ENCODE measurements around the gene KAZALD1. TPM values are rescaled to one million over a fixed set of nuclear protein-coding genes. Genes with fewer than 3 reads are reported as not detected.

The KAZALD1 gene
- polyA plus RNA-seq, 1 experiment: 10.8 TPM

DNA sequence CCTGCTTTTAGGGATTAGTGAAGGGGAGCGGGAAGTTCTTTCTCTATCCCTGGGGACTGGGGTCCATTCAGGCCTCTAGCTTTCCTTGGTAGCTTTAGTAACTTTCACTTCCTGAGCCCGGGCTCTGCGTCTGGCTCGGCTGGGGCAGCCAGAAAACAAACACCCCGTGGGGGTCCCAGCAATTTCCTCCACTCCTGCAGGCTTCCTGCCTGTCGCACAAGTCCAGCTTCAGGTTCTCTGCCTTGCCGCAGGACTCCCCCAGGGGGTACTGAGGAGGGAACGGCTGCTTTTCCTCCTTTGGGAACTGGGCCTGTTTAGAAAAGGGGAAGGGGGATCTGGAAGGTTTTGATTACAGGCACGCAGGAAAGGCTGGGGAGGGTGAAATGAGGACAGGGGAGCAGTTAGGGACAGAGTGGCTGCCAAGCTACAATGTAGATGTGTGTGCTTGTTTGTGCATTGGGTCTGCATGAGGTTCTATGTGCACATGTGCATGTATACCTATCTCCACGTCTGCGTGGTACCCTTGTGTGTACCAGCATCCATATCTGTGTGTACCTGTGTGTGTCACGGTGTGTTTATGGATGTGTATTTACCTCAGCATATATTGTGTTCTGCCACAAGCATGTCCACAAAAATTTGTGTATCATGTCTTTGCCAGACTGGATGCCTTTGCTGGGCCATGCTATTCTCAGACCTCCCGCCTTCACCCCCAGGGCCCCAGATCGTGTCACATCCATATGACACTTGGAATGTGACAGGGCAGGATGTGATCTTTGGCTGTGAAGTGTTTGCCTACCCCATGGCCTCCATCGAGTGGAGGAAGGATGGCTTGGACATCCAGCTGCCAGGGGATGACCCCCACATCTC lies 2.0 kb downstream of the KAZALD1 start:
- TF ChIP-seq, protein P1, sequence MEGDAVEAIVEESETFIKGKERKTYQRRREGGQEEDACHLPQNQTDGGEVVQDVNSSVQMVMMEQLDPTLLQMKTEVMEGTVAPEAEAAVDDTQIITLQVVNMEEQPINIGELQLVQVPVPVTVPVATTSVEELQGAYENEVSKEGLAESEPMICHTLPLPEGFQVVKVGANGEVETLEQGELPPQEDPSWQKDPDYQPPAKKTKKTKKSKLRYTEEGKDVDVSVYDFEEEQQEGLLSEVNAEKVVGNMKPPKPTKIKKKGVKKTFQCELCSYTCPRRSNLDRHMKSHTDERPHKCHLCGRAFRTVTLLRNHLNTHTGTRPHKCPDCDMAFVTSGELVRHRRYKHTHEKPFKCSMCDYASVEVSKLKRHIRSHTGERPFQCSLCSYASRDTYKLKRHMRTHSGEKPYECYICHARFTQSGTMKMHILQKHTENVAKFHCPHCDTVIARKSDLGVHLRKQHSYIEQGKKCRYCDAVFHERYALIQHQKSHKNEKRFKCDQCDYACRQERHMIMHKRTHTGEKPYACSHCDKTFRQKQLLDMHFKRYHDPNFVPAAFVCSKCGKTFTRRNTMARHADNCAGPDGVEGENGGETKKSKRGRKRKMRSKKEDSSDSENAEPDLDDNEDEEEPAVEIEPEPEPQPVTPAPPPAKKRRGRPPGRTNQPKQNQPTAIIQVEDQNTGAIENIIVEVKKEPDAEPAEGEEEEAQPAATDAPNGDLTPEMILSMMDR (IDR thresholded peaks at IDR 0.05; ENCODE audit: low read depth, low read length): no peak
- Histone ChIP-seq H3K9me3 (ENCODE audit: control insufficient read depth, insufficient read depth, low read length) (no peaks in the 10 kb centered on the region; the same call in 1 of the 2 replicates), H3K27ac (ENCODE audit: low read depth, low read length) (no peak overlapping the region), H3K27me3 (ENCODE audit: control insufficient read depth, insufficient read depth, low read length) (no peaks in the 10 kb centered on the region), H3K4me3 (ENCODE audit: low read depth, low read length) (no peak overlapping the region)
- CTCF ChIA-PET: interaction anchor here (0.5 to 16.2 kb wide), 4 partner anchors 18 to 507 kb away, joined by 3 to 414 read pairs (median 9); no protein-coding TSS in a partner anchor
- no peak for DNase-seq (ENCODE audit: low read depth, low spot score)
- POLR2A ChIA-PET: interaction anchor here (0.9 to 4.0 kb wide), 2 partner anchors 21 to 78 kb away, joined by 3 to 30 read pairs; no protein-coding TSS in a partner anchor

DNA sequence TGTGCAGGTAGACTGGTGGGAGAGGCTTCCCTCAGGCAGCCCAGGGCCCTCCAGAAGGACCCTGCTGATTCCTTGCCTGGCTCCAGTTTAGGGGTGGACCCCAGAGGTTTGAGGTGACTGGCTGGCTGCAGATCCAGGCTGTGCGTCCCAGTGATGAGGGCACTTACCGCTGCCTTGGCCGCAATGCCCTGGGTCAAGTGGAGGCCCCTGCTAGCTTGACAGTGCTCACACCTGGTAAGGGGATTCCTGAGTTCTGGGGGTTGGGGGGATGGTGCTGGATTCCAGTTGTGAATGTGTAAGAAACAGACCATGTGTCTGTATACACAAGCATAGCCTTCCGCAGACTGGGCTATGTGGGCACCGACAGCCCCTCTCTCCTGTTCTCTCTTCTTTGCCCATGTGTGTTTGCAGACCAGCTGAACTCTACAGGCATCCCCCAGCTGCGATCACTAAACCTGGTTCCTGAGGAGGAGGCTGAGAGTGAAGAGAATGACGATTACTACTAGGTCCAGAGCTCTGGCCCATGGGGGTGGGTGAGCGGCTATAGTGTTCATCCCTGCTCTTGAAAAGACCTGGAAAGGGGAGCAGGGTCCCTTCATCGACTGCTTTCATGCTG lies 2.7 kb downstream of the KAZALD1 start:
- CTCF ChIA-PET: interaction anchor here (1.3 to 16.2 kb wide), 3 partner anchors 9 to 46 kb away, joined by 3 to 414 read pairs (median 32); no protein-coding TSS in a partner anchor
- TF ChIP-seq, protein P1 (IDR thresholded peaks at IDR 0.05; ENCODE audit: low read depth, low read length): no peak
- POLR2A ChIA-PET: no interaction called here
- no peaks in the 10 kb centered on the region for H3K27me3 ChIP-seq (ENCODE audit: control insufficient read depth, insufficient read depth, low read length)
- H3K4me3 ChIP-seq (ENCODE audit: low read depth, low read length): no peak overlapping the region
- no peak overlapping the region for H3K27ac ChIP-seq (ENCODE audit: low read depth, low read length)
- H3K9me3 ChIP-seq (ENCODE audit: control insufficient read depth, insufficient read depth, low read length): no peaks in the 10 kb centered on the region; the same call in 1 of the 2 replicates
- DNase-seq (ENCODE audit: low read depth, low spot score): no peak

DNA sequence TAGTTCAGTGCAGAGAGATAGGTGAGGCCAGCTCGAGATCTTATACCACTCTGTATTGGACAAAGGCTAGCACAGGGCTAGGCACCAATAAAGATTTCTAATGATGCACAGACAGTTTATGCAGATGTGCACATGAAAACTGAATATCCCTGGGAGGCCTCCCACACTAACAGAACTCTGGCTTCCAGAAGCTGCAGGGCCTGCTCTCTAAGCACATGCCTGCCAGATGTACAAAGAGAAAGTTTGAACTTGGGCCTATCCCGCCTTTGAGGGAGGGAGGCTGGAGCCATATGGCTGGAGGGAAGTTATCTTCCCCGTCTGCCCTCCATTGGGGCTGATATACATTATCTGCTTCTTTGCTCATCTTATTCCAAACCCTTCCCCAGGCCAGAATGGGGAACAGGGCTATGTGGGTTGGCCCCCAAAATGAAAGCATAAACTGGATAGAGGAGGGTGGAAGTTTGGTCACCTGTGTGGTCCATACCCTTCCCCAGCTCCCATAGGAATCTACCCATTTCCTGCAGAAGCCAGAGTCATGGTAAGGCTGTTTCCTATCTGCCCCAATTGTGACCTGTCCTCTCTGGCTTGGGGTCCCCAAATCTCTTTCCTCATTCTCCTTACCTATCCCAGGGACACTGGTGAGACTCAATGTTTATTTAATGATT lies 3.8 kb downstream of the KAZALD1 start:
- ChIA-PET POLR2A (interaction anchor here (0.6 kb wide), 1 partner anchor 704 kb away, joined by 3 read pairs; no protein-coding TSS in a partner anchor), CTCF (interaction anchor here (1.3 to 16.2 kb wide), 3 partner anchors 8 to 47 kb away, joined by 3 to 414 read pairs (median 32); no protein-coding TSS in a partner anchor)
- Histone ChIP-seq H3K9me3 (ENCODE audit: control insufficient read depth, insufficient read depth, low read length) (no peaks in the 10 kb centered on the region; the same call in 1 of the 2 replicates), H3K4me3 (ENCODE audit: low read depth, low read length) (peak overlapping the region; percentile 65; the same call in 1 of the 2 replicates), H3K27ac (ENCODE audit: low read depth, low read length) (peak overlapping the region; percentile 39), H3K27me3 (ENCODE audit: control insufficient read depth, insufficient read depth, low read length) (no peaks in the 10 kb centered on the region)
- TF ChIP-seq, protein P1 (IDR thresholded peaks at IDR 0.05; ENCODE audit: low read depth, low read length): no peak
- DNase-seq (ENCODE audit: low read depth, low spot score): no peak

DNA sequence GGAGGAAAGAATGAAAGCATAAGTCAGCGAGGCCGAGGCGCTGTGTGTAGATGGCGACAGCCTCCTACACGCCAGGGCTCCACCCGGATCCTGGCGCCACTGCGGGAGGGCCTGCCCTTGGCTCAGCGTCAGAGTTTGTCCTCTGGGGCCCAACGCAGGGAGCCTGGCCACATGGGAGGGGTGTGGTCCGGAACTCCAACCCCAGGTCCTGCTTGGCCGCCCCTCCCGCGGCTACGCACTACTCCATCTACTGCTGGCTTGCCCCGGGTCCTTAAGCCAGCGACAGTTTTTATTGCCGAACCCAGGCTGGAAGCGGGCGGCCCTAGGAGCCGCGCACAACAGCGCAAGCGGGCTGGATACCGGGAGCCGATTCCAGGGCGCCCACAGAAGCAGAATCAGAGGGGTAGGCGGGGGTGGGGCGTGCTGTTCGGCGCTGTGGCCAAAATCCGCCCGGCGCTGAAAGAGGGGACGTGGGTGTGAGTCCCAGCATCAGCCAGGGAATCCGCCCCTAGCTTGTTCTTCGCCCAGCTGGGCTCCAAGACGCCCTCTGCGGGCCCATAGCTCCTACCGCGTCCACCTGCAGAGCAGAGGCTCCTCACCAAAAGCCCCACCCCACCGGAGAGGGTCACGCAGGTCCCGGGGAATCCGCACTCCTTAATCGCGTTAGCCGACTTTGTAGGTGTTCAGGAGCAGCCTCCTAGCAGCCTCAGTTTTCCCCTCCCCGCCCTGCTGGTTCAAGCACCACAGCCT lies 4.5 kb downstream of the KAZALD1 start:
- TF ChIP-seq, protein P1 (IDR thresholded peaks at IDR 0.05; ENCODE audit: low read depth, low read length): peak; percentile 48
- Histone ChIP-seq H3K4me3 (ENCODE audit: low read depth, low read length) (peak overlapping the region; percentile 65), H3K27ac (ENCODE audit: low read depth, low read length) (no peak overlapping the region), H3K27me3 (ENCODE audit: control insufficient read depth, insufficient read depth, low read length) (no peaks in the 10 kb centered on the region), H3K9me3 (ENCODE audit: control insufficient read depth, insufficient read depth, low read length) (no peaks in the 10 kb centered on the region; the same call in 1 of the 2 replicates)
- CTCF ChIA-PET: interaction anchor here (0.6 to 16.2 kb wide), 8 partner anchors 8 to 71 kb away, joined by 3 to 414 read pairs (median 6); partner anchors contain the start of genes PDZD7 and SFXN3
- POLR2A ChIA-PET: interaction anchor here (0.6 to 1.0 kb wide), 2 partner anchors 23 to 703 kb away, joined by 3 to 6 read pairs; no protein-coding TSS in a partner anchor
- DNase-seq (ENCODE audit: low read depth, low spot score): no peak
